ENCODE measurements around the gene NSUN7.

GRCh38 chr4:40822420-40823166 lies 72.8 kb downstream of the NSUN7 start:
- TF ChIP-seq CTCF (conservative IDR thresholded peaks at IDR 0.05 in 1 of 2, IDR thresholded peaks at IDR 0.05 in 1 of 2; ENCODE audit: low read depth in 1 of 2, low read length in 2 of 2): no peak
- TF ChIP-seq EZH2 (IDR thresholded peaks at IDR 0.05; ENCODE audit: low read length, missing control alignments): no peak

Measured in fibroblast of lung (primary cell).